ENCODE data around the gene PLSCR3. TPM values are rescaled to one million over a fixed set of nuclear protein-coding genes. Genes with fewer than 3 reads are reported as not detected.
"Not testable (repeated sequence)": the region's sequence is repeated elsewhere in the genome, so short reads cannot be mapped to it uniquely, and the experiment has no call there.

The PLSCR3 gene
- total RNA-seq, 2 experiments from 2014 or later = 79.3 to 82.1 TPM

GRCh38 chr17:7380321-7380720 lies 14.0 kb downstream of the PLSCR3 start:
- ATAC-seq (ENCODE audit: low read depth) = no peak
- Mint-ChIP-seq H3K4me3 (no peak overlapping the region), H3K36me3 (peaks cover 5% of the 10 kb centered on the region), H3K4me1 (peaks cover 11% of the 10 kb centered on the region), H3K27me3 (peaks cover 37% of the 10 kb centered on the region), H3K27ac (no peak overlapping the region), H3K9me3 (peaks cover 5% of the 10 kb centered on the region)
- no peak for DNase-seq
- POLR2A ChIA-PET = interaction anchor here (1.0 kb wide), 1 partner anchor 57 kb away, joined by 4 read pairs; no protein-coding TSS in a partner anchor

- Mint-ChIP-seq H3K4me3 (no peak overlapping the region), H3K4me1 (peaks cover 5% of the 10 kb centered on the region), H3K9me3 (peaks cover 5% of the 10 kb centered on the region), H3K36me3 (peaks cover 5% of the 10 kb centered on the region), H3K27me3 (peaks cover 38% of the 10 kb centered on the region), H3K27ac (no peak overlapping the region)
- DNase-seq (no peak), ATAC-seq (ENCODE audit: low read depth) (no peak)
- POLR2A ChIA-PET = no interaction called here
Observed at GRCh38 chr17:7379134-7379533, 15.2 kb downstream of the PLSCR3 start.

GRCh38 chr17:7374353-7374752 lies 20.0 kb downstream of the PLSCR3 start:
- ATAC-seq (ENCODE audit: low read depth) (no peak), DNase-seq (no peak)
- Mint-ChIP-seq H3K4me3 (no peak overlapping the region), H3K27me3 (peaks cover 15% of the 10 kb centered on the region), H3K36me3 (peaks cover 4% of the 10 kb centered on the region), H3K9me3 (peaks cover 4% of the 10 kb centered on the region), H3K4me1 (no peaks in the 10 kb centered on the region), H3K27ac (no peak overlapping the region)
- POLR2A ChIA-PET = interaction anchor here (2.2 kb wide), 1 partner anchor 10 kb away, joined by 7 read pairs; no protein-coding TSS in a partner anchor

GRCh38 chr17:7370853-7371252 lies 23.5 kb downstream of the PLSCR3 start:
- Mint-ChIP-seq H3K4me1 (peaks cover 2% of the 10 kb centered on the region), H3K36me3 (no peaks in the 10 kb centered on the region), H3K27ac (no peak overlapping the region), H3K9me3 (no peaks in the 10 kb centered on the region), H3K27me3 (peaks cover 8% of the 10 kb centered on the region), H3K4me3 (no peak overlapping the region)
- POLR2A ChIA-PET = interaction anchor here (0.6 to 2.1 kb wide), 2 partner anchors 10 to 14 kb away, joined by 3 to 5 read pairs; no protein-coding TSS in a partner anchor
- DNase-seq = no peak
- no peak for ATAC-seq (ENCODE audit: low read depth)

GRCh38 chr17:7369825-7370224 lies 24.5 kb downstream of the PLSCR3 start:
- no peak for ATAC-seq (ENCODE audit: low read depth)
- no peak for DNase-seq
- Mint-ChIP-seq H3K4me3 (no peak overlapping the region), H3K4me1 (peaks cover 2% of the 10 kb centered on the region), H3K27ac (no peak overlapping the region), H3K27me3 (peaks cover 8% of the 10 kb centered on the region), H3K36me3 (no peaks in the 10 kb centered on the region), H3K9me3 (no peaks in the 10 kb centered on the region)
- POLR2A ChIA-PET = interaction anchor here (2.1 kb wide), 1 partner anchor 15 kb away, joined by 5 read pairs; no protein-coding TSS in a partner anchor

GRCh38 chr17:7368599-7368994 lies 25.7 kb downstream of the PLSCR3 start:
- H3K27me3 Mint-ChIP-seq; POLR2A ChIA-PET; DNase-seq; ATAC-seq (ENCODE audit: low read depth); H3K36me3 Mint-ChIP-seq; H3K27ac Mint-ChIP-seq; H3K9me3 Mint-ChIP-seq; H3K4me1 Mint-ChIP-seq; H3K4me3 Mint-ChIP-seq: not testable (repeated sequence)

GRCh38 chr17:7367918-7368598 lies 26.3 kb downstream of the PLSCR3 start:
- Mint-ChIP-seq H3K36me3 (no peaks in the 10 kb centered on the region), H3K27ac (no peak overlapping the region), H3K27me3 (peaks cover 6% of the 10 kb centered on the region), H3K4me1 (peaks cover 2% of the 10 kb centered on the region), H3K4me3 (no peak overlapping the region), H3K9me3 (no peaks in the 10 kb centered on the region)
- POLR2A ChIA-PET = interaction anchor here (0.6 kb wide), 1 partner anchor 83 kb away, joined by 3 read pairs; no protein-coding TSS in a partner anchor
- DNase-seq = no peak
- no peak for ATAC-seq (ENCODE audit: low read depth)

- no peak overlapping the region for H3K4me3 Mint-ChIP-seq
- H3K36me3 Mint-ChIP-seq = no peaks in the 10 kb centered on the region
Observed at GRCh38 chr17:7367083-7367482, 27.2 kb downstream of the PLSCR3 start.

GRCh38 chr17:7365963-7366362 lies 28.4 kb downstream of the PLSCR3 start:
- ATAC-seq (ENCODE audit: low read depth); POLR2A ChIA-PET; H3K4me1 Mint-ChIP-seq; DNase-seq; H3K9me3 Mint-ChIP-seq; H3K4me3 Mint-ChIP-seq; H3K27ac Mint-ChIP-seq; H3K36me3 Mint-ChIP-seq: not testable (repeated sequence)
- H3K27me3 Mint-ChIP-seq = peaks cover 11% of the 10 kb centered on the region

More at GRCh38 chr17:7367083-7367482, 27.2 kb downstream of the PLSCR3 start:
- Mint-ChIP-seq H3K27ac (no peak overlapping the region), H3K4me1 (peaks cover 2% of the 10 kb centered on the region), H3K27me3 (peaks cover 6% of the 10 kb centered on the region), H3K9me3 (no peaks in the 10 kb centered on the region)
- DNase-seq = no peak
- POLR2A ChIA-PET = interaction anchor here (0.6 kb wide), 1 partner anchor 82 kb away, joined by 3 read pairs; no protein-coding TSS in a partner anchor
- no peak for ATAC-seq (ENCODE audit: low read depth)

GRCh38 chr17:7363311-7363710 lies 31.0 kb downstream of the PLSCR3 start:
- Mint-ChIP-seq H3K27ac (no peak overlapping the region), H3K4me3 (no peak overlapping the region)
- POLR2A ChIA-PET = interaction anchor here (0.7 kb wide), 1 partner anchor 56 kb away, joined by 9 read pairs; no protein-coding TSS in a partner anchor

GRCh38 chr17:7361906-7362305 lies 32.4 kb downstream of the PLSCR3 start:
- Mint-ChIP-seq H3K36me3 (no peaks in the 10 kb centered on the region), H3K4me3 (no peak overlapping the region), H3K27ac (no peak overlapping the region), H3K4me1 (peaks cover 5% of the 10 kb centered on the region), H3K9me3 (no peaks in the 10 kb centered on the region), H3K27me3 (peaks cover 5% of the 10 kb centered on the region)
- no peak for DNase-seq
- POLR2A ChIA-PET = interaction anchor here (0.6 to 1.0 kb wide), 2 partner anchors 41 to 73 kb away, joined by 5 to 6 read pairs; partner anchors contain the start of gene TMEM102
- no peak for ATAC-seq (ENCODE audit: low read depth)

More at GRCh38 chr17:7363311-7363710, 31.0 kb downstream of the PLSCR3 start:
- no peaks in the 10 kb centered on the region for H3K36me3 Mint-ChIP-seq
- peaks cover 7% of the 10 kb centered on the region for H3K4me1 Mint-ChIP-seq
- H3K27me3 Mint-ChIP-seq = peaks cover 5% of the 10 kb centered on the region
- H3K9me3 Mint-ChIP-seq = no peaks in the 10 kb centered on the region
- DNase-seq (no peak), ATAC-seq (ENCODE audit: low read depth) (no peak)

GRCh38 chr17:7357381-7357780 lies 36.9 kb downstream of the PLSCR3 start:
- Mint-ChIP-seq H3K36me3 (peaks cover 3% of the 10 kb centered on the region), H3K4me3 (no peak overlapping the region), H3K27me3 (peaks cover 5% of the 10 kb centered on the region), H3K4me1 (peaks cover 23% of the 10 kb centered on the region), H3K9me3 (no peaks in the 10 kb centered on the region), H3K27ac (no peak overlapping the region)
- POLR2A ChIA-PET = interaction anchor here (0.9 kb wide), 1 partner anchor 148 kb away, joined by 3 read pairs; no protein-coding TSS in a partner anchor
- ATAC-seq (ENCODE audit: low read depth) = no peak
- DNase-seq = no peak

GRCh38 chr17:7356756-7357155 lies 37.6 kb downstream of the PLSCR3 start:
- no peak for ATAC-seq (ENCODE audit: low read depth)
- no peak overlapping the region for H3K4me3 Mint-ChIP-seq
- no peak for DNase-seq
- no peaks in the 10 kb centered on the region for H3K9me3 Mint-ChIP-seq
- peaks cover 20% of the 10 kb centered on the region for H3K4me1 Mint-ChIP-seq
- POLR2A ChIA-PET = interaction anchor here (0.9 to 2.2 kb wide), 6 partner anchors 47 to 149 kb away, joined by 3 to 12 read pairs (median 3); partner anchors contain the start of gene TMEM256
- peaks cover 4% of the 10 kb centered on the region for H3K36me3 Mint-ChIP-seq
- peaks cover 2% of the 10 kb centered on the region for H3K27me3 Mint-ChIP-seq
- no peak overlapping the region for H3K27ac Mint-ChIP-seq
